Measurements from ENCODE around the gene KCNH4.
"Not testable (repeated sequence)": the region's sequence is repeated elsewhere in the genome, so short reads cannot be mapped to it uniquely, and the experiment has no call there.

KCNH4 gene

DNA sequence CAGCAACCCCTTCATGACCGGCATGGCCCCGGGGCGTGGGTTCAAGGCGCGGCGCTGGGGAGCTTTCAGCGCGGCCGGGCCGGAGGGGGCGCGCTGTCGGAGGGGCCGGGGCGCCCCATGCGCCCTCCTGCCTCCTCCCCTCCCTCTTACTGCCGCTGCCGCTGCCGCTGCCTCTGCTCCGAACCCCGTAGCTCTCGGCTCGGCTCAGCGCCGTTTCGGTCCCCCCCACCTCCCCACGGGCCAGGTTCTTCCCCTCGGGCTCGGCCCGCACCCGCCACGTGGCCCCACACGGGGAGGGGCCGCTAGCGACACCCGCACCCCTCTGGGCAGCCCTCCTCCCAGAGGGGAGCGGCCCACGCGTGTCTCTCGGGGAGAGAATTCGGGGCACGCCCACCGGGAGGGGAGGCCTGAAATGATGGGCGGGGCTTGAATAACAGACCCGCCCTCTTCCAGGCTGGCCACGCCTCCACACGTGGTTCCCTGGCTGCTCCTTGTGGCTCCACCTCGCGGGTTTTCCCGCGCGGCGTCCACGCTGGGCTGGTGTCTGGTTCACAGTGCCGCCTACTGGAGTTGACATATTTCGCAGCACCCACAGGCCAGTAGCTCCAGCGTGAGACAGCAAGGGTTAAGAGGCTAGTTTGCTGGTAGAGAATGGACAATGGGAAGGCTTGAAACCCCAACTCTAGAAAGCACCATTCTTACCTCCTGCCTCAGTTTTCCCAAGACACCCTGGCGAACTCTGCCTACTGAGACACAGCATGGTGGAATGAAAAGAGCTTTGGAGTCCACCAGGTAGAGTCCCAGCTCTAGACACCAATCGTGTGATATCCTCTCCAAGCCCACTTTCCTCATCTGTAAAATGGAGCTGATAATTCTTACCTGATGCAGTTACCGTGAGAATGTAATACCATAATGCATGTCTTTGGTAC lies at the start of gene KCNH4:
KCNH4 (minus strand) TSS at position 221 of the 929 bp plus-strand sequence; CDS start at position 24, 197 bp downstream.
- peak; percentile 91 for DNase-seq

DNA sequence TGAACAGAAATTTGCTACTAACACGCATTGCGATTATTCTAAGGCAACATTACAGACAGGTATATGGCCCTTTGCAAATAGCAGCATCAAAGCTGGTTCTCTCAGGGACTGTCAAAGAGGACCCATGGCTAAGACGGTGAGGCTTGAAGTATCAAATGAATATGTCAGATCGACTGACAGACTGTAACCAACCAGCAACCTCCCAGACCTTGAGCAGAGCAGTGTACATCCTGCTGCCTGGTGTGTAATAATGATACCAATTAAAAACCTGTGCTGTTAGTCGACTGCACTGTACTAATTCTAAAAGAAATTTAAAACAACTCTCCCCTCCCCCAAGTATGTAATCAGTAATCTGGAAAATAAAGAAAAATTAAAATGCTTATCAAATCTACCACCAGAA lies 49.3 kb upstream of the KCNH4 start:
- no peak for DNase-seq

DNA sequence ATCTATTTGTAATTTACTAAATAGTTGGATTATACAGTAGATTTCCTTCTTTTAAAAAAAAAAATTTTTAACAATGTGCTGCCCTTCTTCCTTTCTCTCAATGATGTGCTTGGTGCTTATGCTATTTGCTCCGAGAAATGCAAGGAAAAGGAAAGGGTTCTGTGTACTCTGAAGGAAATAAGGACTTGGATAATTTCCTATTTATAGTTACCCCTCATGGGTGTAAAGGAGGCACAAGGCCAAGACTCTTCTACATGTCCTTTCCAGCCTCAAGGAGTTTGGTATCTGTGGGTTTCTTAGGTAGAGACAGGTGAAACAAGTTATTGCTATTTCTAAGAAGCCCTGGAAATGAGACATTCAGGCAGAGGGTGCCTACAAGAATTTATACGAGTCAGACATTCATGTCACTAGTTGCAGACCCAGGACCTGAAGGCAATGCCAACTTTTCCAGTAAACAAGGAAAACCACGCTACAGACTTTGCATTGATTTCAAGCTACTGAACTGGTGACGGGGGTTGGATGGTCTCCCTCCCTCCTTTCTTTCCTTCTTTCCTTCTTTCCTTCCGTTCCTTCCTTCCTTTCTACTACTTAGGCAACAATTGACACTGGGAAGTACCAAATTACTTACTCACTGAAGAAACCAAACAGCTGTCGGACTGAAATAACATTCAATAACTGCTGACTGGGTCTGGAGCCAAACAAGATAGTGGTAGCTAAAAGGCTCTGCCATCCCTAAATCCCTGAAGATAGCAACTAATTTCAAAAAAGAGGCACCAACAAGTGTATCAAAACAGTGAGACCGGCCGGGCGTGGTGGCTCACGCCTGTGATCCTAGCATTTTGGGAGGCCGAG lies 47.1 kb upstream of the KCNH4 start:
- DNase-seq, result no peak

DNA sequence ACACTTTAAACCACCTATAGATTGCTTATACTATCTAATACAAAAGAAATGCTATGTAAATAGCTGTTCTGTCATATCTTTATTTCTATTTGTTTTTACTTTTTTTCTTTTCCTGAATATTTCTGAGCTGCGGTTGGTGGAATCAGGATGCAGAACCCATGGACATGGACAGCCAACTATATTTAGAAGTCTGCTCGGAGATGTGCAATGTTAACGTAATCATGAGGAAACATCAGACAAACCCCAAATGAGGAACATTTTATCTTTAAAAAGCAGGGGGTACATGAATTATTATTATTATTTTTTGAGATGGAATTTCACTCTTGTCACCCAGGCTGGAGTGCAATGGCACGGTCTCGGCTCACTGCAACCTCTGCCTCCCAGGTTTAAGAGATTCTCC lies 44.7 kb upstream of the KCNH4 start:
- DNase-seq, result no peak

DNA sequence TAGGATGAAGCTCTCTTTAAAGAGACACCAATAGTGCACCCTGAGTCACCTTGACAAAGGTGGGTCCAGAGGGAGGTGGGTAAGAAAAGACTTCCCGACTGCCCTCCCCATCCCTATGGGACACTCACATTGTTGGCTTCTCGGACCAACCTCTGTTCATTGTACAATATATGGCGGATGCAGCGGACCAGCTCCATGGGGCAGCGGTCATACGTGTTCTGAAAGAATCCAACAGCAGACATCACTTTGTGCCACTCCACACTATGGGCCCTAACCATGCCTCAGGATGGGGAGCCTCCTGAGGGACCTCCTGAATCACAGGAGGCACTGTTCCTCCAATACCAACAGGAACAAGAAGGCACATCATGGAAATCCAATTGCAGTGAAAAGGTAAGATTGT lies 43.7 kb upstream of the KCNH4 start:
- DNase-seq, result no peak

DNA sequence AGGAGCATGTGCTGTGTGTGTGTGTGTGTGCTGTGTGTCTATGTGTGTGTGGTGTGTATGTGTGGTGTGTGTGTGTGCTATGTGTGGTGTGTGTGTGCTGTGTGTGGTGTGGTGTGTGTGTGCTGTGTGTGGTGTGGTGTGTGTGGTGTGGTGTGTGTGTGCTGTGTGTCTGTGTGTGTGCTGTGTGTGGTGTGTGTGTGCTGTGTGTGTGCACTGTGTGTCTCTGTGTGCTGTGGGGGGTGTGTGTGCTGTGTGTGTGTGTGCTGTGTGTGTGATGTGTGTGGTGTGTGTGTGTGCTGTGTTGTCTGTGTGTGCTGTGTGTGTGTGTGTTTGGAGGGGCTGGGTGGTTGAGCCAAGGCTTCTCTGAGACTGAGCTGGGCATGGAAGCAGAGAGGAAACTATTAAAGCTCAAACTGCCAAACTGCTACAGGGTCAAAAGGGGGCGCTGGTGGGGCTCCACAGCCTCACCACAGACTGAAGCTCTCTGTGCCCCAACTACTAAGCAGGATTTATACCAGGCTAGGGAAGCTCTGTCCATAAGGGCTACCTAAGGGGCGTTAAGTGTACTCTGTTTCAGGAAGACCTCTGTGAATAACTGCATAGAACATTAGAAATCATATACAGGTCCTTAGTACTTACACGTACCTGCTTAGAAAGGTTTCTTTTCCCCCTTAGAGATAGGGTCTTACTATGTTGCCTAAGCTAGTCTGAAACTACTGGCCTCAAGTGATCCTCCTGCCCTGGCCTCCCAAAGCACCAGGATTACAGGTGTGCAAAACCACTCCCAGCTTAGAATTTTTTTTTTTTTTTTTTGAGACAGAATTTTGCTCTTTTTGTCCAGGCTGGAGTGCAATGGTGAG lies 41.2 kb upstream of the KCNH4 start:
- peak; percentile 55 for DNase-seq

DNA sequence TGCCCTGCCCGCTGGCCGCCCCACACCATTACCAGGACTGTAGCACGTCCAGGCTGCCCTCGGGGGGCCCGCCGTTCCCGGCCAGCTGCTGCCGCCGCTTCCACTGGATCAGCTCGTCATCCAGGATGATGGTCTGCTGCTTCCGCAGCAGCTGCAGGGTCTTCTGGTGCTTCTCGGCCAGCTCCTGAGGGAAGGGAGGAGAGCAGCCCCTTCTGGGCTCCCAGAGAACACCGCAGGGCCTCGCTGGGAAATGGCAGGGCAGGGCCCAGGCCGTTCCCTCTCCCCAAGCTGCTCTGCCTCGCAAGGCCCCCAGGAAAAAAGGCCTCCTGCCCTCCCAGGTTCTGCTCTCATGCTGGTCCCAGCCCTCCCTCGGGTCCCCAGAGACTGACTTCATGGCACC lies 38.3 kb upstream of the KCNH4 start:
- not testable (repeated sequence) for DNase-seq

DNA sequence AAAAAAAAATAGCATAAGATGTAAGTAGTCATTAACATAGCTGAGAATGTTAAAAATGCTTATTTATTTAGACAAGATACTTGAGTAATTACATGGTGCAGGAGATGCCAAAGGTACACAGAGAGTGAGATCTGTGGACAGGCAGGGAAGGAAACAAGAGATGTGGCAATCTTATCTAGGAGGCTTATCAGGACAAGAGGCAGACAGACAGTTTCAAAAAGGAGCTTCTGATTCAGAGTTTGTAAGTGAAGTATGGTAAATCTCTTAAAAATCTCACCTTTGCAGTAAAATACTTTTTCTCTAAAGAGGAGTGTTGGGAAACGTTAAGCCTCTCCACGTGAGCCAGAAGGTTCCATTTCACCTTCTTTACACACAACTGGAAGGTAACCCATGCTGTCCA lies 33.2 kb upstream of the KCNH4 start:
- no peak for DNase-seq

DNA sequence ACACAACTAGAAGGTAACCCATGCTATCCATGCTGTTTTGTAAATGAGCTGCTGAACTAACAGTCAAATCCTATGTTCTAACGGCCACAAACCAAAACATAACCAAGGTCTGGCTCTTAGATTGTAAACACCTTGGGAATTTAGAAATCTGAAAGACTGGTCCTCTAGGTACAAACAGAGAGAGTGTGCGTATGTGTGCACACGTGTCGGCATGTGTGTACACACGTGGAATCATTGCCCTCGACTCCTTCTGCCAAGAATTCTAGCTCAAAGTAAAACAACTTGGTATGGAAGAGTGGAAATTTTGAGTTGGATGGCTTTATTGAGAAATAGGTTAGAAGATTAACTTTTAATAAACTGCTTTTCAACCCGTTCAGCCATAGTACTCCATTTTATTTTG lies 31.4 kb upstream of the KCNH4 start:
- no peak for DNase-seq

DNA sequence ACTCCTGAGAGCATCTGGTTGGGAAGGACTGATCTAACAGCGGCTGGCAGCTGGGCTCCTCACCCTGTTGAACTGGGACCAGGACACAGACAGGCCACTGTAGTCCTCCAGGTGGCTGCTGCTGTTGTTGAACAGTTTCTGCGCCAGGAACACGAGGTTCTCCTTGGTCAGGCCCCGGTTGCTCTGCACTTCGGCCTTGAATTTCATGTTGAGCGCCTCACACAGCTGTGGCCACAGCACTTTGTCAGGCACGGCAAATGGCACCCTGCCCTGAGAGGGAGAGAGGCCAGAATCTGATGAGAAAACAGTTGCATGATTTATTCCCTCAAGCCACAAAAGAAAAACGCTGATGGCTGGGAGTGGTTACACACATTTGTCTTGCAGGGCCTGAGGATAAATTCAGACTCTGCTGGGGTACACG lies 31.0 kb upstream of the KCNH4 start:
- DNase-seq, result not testable (repeated sequence)

DNA sequence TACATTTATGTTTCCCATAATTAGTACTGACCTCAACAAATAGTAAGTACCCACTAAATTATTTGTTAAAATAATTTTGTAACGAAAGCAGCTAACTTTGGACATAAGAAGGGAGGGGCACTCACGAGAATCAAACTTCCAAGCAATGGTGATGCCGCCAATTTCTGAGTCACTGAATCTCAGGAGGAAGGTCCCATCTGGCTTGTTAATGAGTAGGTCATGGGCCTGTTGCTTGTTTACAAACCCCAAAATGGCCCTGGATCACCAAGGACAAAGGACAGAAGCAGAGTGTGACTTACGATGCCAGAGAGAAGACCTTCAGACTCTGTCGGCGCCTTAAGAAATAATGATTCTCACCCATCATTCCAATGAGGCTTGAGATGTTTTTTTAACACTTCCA lies 29.1 kb upstream of the KCNH4 start:
- no peak for DNase-seq

DNA sequence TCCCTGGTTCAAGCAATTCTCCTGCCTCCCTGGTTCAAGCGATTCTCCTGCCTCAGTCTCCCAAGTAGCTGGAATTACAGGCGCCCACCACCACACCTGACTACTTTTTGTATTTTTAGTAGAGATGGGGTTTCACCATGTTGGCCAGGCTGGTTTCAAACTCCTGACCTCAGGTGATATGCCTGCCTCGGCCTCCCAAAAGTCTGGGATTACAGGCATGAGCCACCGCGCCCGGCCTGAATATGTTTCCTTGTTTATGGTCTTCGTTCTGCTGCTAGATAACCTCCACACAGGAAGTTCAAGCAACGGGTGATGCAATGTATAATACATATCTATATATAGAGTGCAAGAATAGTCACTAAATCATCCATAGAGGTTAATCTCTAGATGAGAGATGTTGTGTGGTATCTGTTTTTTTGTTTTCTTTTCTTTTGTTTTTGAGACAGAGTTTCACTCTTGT lies 25.2 kb upstream of the KCNH4 start:
- DNase-seq, result not testable (repeated sequence)

DNA sequence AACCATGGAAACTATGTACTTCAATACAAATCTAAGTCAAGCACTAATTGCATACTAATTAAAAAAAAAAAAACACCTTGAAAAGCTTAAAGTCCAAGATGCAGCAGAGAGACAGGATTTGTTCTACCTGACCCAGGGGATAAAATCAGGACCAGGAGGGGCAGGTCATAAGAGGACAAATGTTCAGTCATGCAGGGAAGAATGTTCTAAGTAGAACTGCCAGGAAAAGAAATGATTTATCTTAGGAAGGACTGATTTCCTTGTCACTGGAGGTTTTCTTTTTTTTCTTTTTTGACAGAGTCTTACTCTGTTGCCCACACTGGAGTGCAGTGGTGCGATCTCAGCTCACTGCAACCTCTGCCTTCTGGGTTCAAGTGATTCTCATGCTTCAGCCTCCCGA lies 22.4 kb upstream of the KCNH4 start:
- DNase-seq, result no peak

DNA sequence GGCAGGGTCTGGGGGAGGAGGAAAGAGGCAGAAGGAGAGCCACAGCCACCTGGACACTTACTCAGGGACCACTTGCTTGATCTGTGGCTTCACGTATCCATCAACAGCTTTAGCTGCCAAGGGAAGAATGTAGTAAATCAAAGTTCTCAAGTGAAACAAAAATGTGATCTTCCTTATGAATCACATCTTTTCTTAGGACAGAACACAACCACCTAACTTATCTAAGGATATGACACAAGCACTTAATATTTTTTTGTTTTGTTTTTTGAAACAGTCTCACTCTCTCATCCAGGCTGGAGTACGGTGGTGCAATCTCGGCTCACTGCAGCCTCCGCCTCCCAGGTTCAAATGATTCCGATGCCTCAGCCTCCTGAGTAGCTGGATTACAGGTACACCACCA lies 21.8 kb upstream of the KCNH4 start:
- no peak for DNase-seq

DNA sequence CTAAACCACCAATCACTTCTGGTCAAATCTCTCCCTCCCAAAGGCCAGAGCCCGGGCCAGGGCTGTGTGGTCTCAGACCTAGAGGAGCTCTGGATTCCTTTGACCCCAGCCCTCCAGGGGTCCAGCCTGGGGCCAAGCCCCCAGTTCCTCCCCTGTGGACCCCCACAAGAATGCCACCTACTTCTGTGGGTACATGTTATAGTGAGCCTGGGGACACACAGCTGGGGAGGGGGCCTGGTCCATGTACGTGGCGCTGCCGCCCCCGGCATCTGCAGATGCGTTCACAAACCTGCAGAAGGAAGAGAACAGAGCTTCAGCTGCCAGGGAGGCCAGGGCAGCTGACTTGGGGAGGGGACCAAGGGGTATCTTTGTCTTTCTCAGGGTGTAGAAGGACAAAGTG lies 21.2 kb upstream of the KCNH4 start:
- DNase-seq, result no peak

DNA sequence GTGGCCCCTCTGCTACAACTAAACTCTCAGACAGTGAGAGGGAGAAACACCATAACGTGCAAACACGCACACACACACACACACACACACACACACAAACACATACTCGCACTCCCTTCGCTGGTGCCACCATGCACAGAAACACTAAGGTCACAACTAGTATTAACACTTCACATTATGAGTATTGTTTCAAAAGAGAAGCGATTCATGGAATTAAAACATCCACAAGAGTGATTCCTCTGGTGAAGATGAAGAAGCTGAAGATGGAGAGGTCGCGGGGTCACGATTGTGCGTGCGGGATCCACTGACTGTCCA lies 20.5 kb upstream of the KCNH4 start:
- DNase-seq, result no peak

DNA sequence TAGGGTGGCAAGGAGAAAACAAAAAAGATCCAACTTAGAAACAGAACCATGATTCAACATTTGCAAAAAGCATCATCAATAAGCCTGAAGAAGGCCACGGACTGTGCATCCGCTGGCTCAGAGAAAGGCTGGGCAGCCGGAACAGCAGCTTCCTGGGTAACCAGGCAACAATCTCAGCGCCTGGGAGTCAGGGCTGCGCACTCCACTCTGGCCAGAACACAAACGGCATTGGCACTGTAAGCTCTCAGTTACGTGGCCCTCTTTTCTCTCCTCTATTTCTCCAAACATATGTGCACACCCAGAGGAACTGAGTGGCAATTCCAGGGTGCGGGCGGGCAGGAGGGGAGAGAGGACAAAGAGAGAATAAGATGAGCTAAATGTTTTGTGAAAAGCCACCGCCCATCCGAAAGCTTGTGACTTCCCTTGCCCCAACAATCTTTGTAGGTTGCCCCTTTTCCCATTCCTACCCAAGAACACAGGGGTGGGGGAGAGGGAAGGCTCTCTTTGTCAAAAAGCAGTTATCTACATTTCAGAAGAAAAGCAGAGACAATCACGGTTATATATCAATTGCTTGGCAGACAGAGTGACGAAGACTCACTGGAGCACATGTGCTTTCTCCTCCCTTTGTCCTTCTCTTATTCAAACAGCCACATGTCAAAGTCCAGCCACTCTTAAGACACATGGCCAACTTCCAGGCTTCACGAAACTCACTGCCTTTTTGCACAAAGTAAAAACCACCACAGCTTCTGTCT lies 19.9 kb upstream of the KCNH4 start:
- DNase-seq, result no peak

DNA sequence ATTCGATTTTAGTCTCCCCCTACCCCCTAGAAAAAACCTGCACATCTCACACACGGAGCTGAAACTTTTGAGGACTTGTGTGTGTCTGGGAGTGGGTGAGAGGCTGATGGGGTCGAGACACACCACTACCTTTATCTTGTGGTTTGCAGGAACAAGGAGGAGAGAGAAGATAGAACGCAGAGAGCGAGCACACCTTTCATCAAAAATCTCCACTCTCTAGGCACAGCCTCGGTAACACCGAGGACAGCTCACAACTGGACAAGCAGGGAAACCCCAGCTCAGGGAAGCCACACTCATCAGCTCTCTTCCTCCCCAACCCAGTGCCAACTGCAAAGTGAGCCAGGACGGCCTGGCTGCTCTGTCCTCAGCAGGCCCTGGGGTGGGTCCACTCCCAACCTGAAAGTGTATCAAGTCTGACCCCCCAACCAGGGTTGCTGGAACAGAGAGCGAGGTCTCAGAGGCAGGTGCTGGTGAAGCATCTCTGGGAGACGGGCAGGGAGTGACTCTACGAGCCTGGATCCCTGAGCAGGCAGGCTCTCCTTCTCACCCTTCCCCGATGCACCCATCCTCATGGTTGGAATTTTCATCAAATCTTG lies 18.6 kb upstream of the KCNH4 start:
- no peak for DNase-seq

DNA sequence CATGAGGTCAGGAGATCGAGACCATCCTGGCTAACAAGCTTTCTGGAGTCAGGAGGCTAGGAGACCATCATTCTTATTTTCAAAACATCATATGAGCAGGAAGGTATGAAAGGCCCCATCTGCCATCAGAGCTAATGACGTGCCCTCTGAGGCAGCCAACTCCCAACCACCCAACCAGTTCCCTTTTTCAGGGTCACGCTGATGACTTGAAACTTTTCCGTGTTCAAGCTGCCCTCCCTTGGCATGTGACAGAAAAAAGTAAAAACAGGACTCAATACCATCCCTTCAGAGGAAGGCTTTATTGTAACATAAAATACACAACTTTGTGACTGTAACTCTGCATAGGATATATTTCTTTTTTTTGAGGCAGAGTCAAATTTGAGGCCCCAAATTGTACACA lies 18.0 kb upstream of the KCNH4 start:
- DNase-seq, result no peak

DNA sequence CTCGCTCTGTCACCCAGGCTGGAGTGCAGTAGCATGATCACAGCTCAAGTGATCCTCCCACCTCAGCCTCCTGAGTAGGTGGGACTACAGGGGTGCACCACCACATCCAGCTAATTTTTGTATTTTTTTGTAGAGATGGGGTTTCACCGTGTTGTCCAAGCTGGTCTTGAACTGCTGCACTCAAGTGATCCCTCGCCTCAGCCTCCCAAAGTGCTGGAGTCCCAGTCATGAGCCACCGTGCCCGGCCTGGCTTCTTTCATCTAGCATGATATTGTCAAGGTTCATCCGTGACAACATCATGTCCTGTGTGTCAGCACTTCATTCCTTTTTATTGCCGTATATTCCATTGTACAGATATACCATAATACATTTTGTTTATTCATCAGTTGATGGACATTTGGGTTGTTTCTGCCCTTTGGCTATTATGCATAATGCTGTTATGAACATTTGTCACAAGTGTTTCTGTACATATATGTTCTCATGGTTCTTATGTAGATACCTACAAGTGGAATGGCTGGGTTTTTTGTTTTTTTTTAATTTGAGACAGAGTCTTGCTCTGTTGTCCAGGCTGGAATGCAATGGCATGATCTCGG lies 16.7 kb upstream of the KCNH4 start:
- no peak for DNase-seq
